C4-2B (cell line): ENCODE data around the gene FBLN5.

ENCODE experiments used
- H3K27ac ChIP-seq: fragments of 450-650 bp; 2 replicates; pipeline ENCODE4 v1.5.1; 2017
- CTCF ChIP-seq: fragments of 450-650 bp; conservative IDR thresholded peaks from 2 replicates; pipeline ENCODE4 v1.5.1; 2017; ENCODE audit warnings: mild to moderate bottlenecking
- ZFX ChIP-seq: fragments of 450-650 bp; IDR thresholded peaks from 2 replicates; pipeline ENCODE4 v1.6.1; 2017

FBLN5 gene, protein sequence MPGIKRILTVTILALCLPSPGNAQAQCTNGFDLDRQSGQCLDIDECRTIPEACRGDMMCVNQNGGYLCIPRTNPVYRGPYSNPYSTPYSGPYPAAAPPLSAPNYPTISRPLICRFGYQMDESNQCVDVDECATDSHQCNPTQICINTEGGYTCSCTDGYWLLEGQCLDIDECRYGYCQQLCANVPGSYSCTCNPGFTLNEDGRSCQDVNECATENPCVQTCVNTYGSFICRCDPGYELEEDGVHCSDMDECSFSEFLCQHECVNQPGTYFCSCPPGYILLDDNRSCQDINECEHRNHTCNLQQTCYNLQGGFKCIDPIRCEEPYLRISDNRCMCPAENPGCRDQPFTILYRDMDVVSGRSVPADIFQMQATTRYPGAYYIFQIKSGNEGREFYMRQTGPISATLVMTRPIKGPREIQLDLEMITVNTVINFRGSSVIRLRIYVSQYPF

DNA sequence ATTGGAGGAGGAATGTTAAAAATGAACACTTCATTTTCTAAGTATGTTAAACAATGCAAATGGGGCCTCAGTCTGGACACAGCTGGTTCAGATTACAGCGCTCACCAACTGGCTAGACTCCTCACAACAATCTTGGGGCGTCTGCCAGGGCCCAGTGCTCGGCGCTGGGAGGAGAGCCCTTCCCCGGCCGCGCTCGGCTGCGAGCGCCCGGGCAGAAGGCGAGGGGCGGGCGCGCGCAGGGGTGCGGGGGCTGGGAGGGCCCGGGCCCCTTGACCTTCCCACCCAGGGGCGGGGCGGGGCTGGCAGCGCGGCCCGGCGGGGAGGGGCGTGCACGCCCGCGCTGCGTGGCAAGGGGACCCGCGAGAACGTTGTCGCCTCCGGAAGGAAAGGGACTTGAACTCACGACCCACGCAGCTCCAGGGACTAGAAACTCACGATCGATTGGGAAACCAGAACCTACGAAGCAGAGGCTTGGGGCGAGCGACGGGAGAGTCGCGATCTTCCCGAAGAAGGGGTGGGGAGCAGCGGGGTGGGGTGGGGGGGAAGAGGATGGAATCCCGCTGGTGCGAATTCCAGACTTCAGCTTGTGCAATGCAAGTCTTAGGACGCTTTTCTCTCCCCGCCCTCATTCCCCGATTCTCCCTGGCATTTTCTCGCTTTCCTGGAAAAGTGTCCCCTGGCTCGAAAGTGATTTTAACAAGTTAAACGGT is at the start of gene FBLN5:
FBLN5 (minus strand) TSS at position 220 of the 710 bp plus-strand sequence. CDS start 465 bp downstream, outside the sequence.
- no peak within 1 kb of the TSS for H3K27ac ChIP-seq
- TF ChIP-seq ZFX (no peak), CTCF (no peak)

DNA sequence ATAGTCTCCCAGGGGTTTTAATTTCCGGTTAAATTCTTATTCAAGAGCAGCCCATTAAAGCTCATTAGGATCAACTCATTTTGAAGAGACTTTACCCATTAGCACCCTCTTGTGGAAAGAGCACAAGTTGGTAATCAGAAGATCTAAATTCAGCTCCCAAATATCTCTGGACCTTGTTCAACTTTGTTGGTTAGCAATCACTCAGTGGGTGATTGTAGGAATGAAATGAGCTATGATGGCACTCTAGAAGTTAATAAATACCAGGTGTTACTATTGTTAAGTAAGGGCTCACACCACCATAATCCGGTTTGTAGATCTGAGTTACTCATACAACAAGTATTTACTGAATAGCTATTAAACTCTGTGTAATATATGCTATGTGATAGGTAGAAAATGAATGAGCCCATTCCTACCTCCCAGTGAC is 49.5 kb upstream of the FBLN5 start:
- no peak overlapping the region for H3K27ac ChIP-seq
- TF ChIP-seq ZFX (no peak), CTCF (peak; percentile 85)

GRCh38 chr14:91987192-91987591 is 39.7 kb upstream of the FBLN5 start:
- no peak for TF ChIP-seq ZFX
- no peak for TF ChIP-seq CTCF
- H3K27ac ChIP-seq, result no peak overlapping the region

DNA sequence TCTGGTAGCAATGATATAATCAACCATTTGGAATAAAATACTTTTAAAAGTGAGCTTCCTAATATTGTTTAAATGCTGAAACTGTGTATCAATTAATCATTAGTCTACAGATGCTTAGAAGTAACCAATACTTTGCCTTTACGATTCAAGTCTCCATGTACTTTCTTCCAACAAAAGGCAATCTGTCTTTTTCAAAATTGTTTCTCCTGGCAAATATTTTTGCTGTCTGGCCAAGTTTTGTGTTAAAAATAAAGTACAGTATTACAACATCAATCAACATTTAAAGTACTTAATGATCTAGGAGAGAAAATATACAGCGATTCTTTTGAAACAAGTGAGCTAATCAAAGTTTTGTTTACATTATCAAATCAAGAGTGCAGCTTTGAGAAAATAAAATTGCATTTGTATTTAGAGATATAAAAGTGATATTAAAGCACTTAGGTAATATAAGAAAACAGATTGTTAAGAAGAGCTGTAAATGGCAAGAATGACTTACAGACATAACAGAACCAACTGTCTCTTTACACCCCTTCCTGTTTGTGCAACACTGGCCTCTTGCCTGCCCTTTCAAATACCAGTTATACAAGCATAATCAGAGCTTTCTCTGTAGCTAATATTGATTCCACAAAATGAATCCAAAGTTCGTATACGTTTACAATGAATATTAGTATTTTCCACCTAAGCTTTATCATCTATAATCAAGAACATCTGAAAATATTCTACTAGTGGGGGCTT is 38.2 kb upstream of the FBLN5 start:
- H3K27ac ChIP-seq, result no peak overlapping the region

GRCh38 chr14:91985008-91985407 is 37.5 kb upstream of the FBLN5 start:
- no peak overlapping the region for H3K27ac ChIP-seq
- no peak for TF ChIP-seq CTCF

More for the DNA sequence above, 38.2 kb upstream of the FBLN5 start:
- no peak for TF ChIP-seq ZFX
- TF ChIP-seq CTCF, result no peak

GRCh38 chr14:91983588-91983987 is 36.1 kb upstream of the FBLN5 start:
- no peak overlapping the region for H3K27ac ChIP-seq
- no peak for TF ChIP-seq CTCF
- TF ChIP-seq ZFX, result no peak
